Activated CD4-positive, alpha-beta T cell treated with anti-CD3 and anti-CD28 coated beads, Interleukin-2, amount 50 U/mL, for 48 hours (primary cell): Measurements from ENCODE around the gene SREBF1.
"Not testable (repeated sequence)": the region's sequence is repeated elsewhere in the genome, so short reads cannot be mapped to it uniquely, and the experiment has no call there.

ENCODE experiments used
- DNase-seq, 2 experiments: peaks; one replicate each; pipeline ENCODE4 v3.0.0-alpha.2; 2020

The SREBF1 gene

DNA sequence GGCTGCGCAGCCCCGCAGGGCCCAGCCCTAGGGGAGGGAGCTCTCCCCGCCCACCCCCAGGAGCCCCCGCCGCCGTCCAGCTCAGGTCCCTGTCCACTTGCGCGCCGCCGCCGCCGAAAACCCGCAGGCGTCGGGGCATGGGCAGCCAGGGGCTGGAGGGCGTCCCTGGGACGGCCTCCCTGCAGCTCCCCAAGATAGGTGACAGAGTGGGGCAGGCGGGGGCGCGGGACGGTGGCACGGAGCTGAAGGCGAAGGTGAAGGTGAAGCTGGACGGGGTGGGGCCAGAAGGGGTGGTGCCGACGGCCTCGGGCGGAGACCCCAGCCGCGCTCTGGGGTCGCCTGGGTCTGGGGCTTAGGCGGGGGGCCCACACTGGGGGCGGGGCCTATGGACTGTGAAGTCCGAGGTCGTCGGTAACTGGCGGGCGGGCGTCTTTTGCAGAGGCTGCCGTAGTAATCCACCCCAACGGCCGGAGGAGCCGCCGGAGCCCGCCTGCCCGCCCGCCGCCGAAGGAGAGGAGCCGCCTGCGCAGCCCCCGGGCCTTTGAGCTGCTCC is 27.2 kb downstream of the SREBF1 start:
- DNase-seq = no peak

GRCh38 chr17:17808706-17809432 is 27.9 kb downstream of the SREBF1 start:
- no peak for DNase-seq

DNA sequence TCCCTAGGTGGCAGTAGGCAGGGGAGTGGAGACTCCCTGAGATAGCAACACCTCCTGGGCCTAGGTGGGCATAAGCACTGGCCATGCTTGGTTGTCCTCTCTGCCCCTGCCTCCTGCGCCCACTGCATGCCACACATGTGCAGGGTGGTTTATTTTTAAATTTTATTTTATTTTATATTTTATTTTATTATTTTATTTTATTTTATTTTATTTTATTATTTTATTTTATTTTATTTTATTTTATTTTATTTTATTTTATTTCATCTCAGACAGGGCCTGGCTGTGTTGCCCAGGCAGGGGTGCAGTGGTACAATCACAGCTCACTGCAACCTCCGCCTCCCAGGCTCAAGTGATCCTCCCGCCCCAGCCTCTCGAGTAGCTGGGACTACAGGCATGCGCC is 28.6 kb downstream of the SREBF1 start:
- not testable (repeated sequence) for DNase-seq

DNA sequence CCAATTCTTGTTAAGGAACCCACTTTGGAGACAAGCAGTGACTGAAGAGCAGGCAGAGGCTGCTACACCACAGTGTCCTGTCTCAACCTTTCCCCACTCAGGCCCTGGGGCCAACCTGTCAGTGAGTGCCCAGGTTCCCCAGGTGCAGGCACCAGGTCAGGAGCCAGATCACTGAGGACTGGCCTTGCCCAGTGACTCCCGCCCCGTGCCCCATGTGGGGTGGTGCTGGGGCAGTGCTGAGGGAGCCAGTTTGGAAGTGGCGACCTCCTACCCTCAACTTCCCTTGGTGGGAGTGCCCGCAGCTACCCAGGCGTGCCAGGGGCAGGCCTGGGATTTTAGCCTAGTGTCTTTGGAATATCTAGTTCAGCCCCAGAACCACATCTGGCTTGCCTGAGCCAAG is 29.3 kb downstream of the SREBF1 start:
- DNase-seq = no peak

- no peak for DNase-seq
Observed at GRCh38 chr17:17806611-17807274, 30.0 kb downstream of the SREBF1 start.

GRCh38 chr17:17806035-17806434 is 30.8 kb downstream of the SREBF1 start:
- DNase-seq = no peak

GRCh38 chr17:17805575-17805974 is 31.2 kb downstream of the SREBF1 start:
- no peak for DNase-seq

DNA sequence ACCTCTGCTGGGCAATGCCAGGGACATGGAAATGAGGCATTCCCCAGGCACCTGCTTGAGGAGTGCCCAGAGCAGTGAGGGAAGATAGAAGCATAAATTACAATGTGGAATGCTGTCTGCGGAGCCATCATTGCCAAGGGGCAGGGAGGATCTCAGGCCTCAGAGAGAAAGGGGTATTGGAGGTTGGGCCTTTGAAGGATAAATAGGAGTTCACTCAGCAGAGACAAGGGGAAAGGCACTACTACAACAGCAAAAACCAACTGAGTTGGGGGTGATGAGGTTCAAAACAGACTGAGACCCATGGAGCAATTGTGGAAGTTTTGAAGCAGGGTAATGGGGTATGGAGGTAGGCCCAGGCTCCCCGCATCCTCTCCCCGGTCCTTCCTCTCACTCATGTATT is 32.8 kb downstream of the SREBF1 start:
- DNase-seq = no peak

DNA sequence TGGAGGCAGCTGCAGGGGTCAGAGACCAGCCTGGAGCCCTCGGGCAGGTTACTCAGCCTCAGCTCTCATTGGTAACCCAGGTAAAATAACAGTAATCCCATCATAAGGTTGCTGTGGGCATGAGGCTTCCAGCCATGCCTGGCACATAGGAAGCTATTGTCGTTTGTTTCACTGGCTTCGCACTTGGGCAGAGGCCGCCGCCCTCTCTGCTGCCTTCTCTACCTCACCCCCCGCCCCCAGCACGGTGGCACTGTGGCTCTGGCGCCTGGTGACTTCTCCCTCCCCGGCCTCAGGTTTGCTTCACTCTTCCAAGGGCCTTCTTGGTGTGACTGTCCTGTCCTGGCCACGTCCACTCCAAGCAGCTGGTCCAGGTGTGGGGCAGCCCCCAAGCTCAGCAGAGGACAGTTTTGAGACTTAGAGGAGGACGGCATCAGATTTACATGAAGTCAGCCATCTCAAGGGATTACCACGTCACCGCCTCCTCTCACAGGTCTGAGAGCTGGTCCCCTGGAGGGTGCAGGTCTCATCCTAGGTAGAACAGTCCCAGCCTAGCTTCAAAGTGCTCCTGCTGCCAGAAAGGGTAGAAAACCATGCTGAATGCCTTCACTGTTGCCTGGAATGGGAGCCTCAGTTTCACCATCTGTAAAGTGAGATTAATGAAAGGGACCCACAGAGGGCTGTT is 34.8 kb downstream of the SREBF1 start:
- no peak for DNase-seq

DNA sequence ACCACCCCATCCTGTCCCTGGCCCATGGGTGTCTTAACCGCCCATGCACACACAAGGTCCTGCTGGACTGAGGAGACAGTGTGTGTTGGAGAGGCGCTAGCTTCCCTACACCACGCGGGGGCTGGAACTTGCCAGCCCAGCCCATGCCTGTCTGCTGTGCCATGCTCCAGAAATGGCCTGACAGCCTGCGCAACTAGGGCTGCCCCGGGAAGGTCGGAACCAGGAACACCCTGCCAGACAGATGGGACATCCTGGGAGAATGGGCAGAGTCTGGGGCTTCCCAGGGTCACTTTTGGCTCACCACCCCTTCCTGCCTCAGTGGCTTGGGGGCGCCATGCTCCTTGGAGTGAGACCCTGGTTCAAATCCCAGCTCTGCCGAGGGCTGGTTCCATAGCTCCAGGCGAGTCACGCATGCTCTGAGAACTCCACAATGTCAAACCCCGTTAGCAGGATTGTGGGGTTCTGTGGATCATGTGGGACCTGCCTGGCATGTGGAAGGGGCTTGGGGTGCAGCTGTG is 36.2 kb downstream of the SREBF1 start:
- DNase-seq = no peak

- DNase-seq = no peak
Observed at GRCh38 chr17:17798573-17799255, 38.1 kb downstream of the SREBF1 start.

- no peak for DNase-seq
Observed at GRCh38 chr17:17798010-17798556, 38.7 kb downstream of the SREBF1 start.

GRCh38 chr17:17797119-17797809 is 39.5 kb downstream of the SREBF1 start:
- DNase-seq = no peak

GRCh38 chr17:17796787-17797061 is 40.1 kb downstream of the SREBF1 start:
- no peak for DNase-seq

DNA sequence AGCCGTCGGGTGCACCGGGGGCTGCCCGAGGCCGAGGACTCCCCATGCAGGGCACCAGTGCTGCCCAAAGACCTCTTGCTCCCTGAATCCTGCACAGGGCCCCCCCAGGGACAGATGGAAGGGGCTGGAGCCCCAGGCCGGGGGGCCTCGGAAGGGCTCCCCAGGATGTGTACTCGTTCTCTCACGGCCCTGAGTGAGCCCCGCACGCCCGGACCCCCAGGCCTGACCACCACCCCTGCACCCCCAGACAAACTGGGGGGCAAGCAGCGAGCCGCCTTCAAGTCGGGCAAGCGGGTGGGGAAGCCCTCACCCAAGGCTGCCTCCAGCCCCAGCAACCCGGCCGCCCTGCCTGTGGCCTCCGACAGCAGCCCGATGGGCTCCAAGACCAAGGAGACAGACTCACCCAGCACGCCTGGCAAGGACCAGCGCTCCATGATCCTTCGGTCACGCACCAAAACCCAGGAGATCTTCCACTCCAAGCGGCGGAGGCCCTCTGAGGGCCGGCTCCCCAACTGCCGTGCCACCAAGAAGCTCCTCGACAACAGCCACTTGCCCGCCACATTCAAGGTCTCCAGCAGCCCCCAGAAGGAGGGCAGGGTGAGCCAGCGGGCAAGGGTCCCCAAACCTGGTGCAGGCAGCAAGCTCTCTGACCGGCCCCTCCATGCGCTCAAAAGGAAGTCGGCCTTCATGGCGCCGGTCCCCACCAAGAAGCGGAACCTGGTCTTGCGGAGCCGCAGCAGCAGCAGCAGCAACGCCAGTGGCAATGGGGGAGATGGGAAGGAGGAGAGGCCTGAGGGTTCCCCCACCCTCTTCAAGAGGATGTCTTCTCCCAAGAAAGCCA is 40.6 kb downstream of the SREBF1 start:
- no peak for DNase-seq

DNA sequence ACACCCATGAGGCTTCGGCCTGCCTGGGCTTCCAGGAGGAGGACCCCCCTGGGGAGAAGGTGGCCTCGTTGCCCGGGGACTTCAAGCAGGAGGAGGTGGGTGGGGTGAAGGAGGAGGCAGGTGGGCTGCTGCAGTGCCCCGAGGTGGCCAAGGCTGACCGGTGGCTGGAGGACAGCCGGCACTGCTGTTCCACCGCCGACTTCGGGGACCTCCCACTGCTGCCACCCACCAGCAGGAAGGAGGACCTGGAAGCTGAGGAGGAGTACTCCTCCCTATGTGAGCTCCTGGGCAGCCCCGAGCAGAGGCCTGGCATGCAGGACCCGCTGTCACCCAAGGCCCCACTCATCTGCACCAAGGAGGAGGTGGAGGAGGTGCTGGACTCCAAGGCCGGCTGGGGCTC is 41.5 kb downstream of the SREBF1 start:
- DNase-seq = no peak

DNA sequence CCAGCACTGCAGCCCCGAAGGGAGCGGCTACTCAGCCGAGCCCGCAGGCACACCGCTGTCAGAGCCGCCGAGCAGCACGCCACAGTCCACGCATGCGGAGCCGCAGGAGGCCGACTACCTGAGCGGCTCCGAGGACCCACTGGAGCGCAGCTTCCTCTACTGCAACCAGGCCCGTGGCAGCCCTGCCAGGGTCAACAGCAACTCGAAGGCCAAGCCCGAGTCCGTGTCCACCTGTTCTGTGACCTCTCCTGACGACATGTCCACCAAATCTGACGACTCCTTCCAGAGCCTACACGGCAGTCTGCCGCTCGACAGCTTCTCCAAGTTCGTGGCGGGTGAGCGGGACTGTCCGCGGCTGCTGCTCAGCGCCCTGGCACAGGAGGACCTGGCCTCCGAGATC is 42.4 kb downstream of the SREBF1 start:
- DNase-seq = no peak

DNA sequence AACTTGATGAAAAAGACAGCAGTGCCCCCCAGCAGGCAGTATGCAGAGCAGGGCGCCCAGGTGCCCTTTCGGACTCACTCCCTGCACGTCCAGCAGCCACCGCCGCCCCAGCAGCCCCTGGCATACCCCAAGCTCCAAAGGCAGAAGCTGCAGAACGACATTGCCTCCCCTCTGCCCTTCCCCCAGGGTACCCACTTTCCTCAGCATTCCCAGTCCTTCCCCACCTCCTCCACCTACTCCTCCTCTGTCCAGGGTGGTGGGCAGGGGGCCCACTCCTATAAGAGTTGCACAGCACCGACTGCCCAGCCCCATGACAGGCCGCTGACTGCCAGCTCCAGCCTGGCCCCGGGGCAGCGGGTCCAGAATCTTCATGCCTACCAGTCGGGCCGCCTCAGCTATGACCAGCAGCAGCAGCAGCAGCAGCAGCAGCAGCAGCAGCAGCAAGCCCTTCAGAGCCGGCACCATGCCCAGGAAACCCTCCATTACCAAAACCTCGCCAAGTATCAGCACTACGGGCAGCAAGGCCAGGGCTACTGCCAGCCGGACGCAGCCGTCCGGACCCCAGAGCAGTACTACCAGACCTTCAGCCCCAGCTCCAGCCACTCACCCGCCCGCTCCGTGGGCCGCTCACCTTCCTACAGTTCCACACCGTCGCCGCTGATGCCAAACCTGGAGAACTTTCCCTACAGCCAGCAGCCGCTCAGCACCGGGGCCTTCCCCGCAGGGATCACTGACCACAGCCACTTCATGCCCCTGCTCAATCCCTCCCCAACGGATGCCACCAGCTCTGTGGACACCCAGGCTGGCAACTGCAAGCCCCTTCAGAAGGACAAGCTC is 43.2 kb downstream of the SREBF1 start:
- DNase-seq = no peak

DNA sequence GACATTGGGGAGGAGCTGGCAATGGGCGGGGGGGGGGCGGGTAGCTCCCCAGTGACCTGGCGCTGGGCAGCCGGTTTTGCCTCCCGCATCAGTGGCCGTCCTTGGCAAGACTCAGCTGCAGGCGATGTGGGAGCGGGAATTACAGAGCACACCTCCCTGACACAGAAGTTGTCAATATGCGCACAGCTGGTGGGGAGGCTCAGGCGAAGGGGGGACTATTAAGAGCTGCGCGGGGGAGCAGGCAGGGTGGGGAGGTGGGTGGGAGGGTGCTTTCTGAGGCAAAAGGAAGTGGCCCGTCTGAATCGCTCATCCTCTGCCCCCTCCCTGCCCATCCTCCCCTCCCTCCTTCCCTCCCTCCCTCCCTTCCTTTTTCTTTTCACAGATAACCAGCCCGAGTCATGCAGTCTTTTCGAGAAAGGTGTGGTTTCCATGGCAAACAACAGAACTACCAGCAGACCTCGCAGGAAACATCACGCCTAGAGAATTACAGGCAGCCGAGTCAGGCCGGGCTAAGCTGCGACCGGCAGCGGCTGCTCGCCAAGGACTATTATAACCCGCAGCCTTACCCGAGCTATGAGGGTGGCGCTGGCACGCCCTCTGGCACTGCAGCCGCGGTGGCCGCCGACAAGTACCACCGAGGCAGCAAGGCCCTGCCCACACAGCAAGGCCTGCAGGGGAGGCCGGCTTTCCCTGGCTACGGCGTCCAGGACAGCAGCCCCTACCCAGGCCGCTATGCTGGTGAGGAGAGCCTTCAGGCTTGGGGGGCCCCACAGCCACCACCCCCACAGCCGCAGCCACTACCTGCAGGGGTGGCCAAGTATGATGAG is 44.0 kb downstream of the SREBF1 start:
- DNase-seq = peak; percentile 38 to 54
